Measurements from ENCODE around the gene ARHGAP27.

GRCh38 chr17:45376171-45377005, 56.3 kb downstream of the ARHGAP27 start:
- TF ChIP-seq EZH2 (IDR thresholded peaks at IDR 0.05), result no peak
- no peak for TF ChIP-seq CTCF (IDR thresholded peaks at IDR 0.05)
- no peak for TF ChIP-seq EZH2phosphoT487 (IDR thresholded peaks at IDR 0.05)
